Epidermal melanocyte (primary cell): ENCODE data around the gene TMEM229A.
"Not testable (repeated sequence)": the region's sequence is repeated elsewhere in the genome, so short reads cannot be mapped to it uniquely, and the experiment has no call there.

Experiments used
- DNase-seq: peaks from one replicate; pipeline ENCODE4 v3.0.0; 2011; ENCODE audit warnings: low spot score; ENCODE audit not compliant: insufficient read length

Gene TMEM229A

GRCh38 chr7:124033095-124033806 is 384 bp upstream of the TMEM229A start:
- DNase-seq = no peak

- no peak for DNase-seq
Measured at GRCh38 chr7:124031919-124032318, 948 bp downstream of the TMEM229A start.

- no peak for DNase-seq
Measured at GRCh38 chr7:124031406-124031805, 1.5 kb downstream of the TMEM229A start.

GRCh38 chr7:124030964-124031363 is 1.9 kb downstream of the TMEM229A start:
- no peak for DNase-seq

GRCh38 chr7:124029396-124030188 is 3.3 kb downstream of the TMEM229A start:
- DNase-seq = no peak

- DNase-seq = no peak
Measured at GRCh38 chr7:124027236-124027635, 5.6 kb downstream of the TMEM229A start.

GRCh38 chr7:124024329-124024728 is 8.5 kb downstream of the TMEM229A start:
- not testable (repeated sequence) for DNase-seq

- no peak for DNase-seq
Measured at GRCh38 chr7:124022551-124022950, 10.3 kb downstream of the TMEM229A start.

- no peak for DNase-seq
Measured at GRCh38 chr7:124020060-124020459, 12.8 kb downstream of the TMEM229A start.

- no peak for DNase-seq
Measured at GRCh38 chr7:124013306-124013705, 19.6 kb downstream of the TMEM229A start.

GRCh38 chr7:124012864-124013263 is 20.0 kb downstream of the TMEM229A start:
- DNase-seq = no peak

GRCh38 chr7:124009321-124009720 is 23.5 kb downstream of the TMEM229A start:
- no peak for DNase-seq

GRCh38 chr7:124008296-124008695 is 24.6 kb downstream of the TMEM229A start:
- DNase-seq = not testable (repeated sequence)

- DNase-seq = no peak
Measured at GRCh38 chr7:123999703-124000102, 33.2 kb downstream of the TMEM229A start.

- DNase-seq = no peak
Measured at GRCh38 chr7:123998921-123999320, 33.9 kb downstream of the TMEM229A start.

- DNase-seq = no peak
Measured at GRCh38 chr7:123996327-123996625, 36.6 kb downstream of the TMEM229A start.

- no peak for DNase-seq
Measured at GRCh38 chr7:123995617-123996326, 37.1 kb downstream of the TMEM229A start.

GRCh38 chr7:123994449-123994848 is 38.4 kb downstream of the TMEM229A start:
- DNase-seq = no peak

- DNase-seq = no peak
Measured at GRCh38 chr7:123993996-123994395, 38.9 kb downstream of the TMEM229A start.

GRCh38 chr7:123992913-123993518 is 39.9 kb downstream of the TMEM229A start:
- no peak for DNase-seq

GRCh38 chr7:123987445-123987844 is 45.4 kb downstream of the TMEM229A start:
- no peak for DNase-seq
